GM12872 (cell line): Measurements from ENCODE around the gene MYADML2.

Experiments
- CTCF ChIP-seq: IDR thresholded peaks from 3 replicates; pipeline ENCODE4 v1.5.1; 2011; ENCODE audit warnings: low read depth, mild to moderate bottlenecking, low read length, moderate library complexity; ENCODE audit not compliant: insufficient read depth

MYADML2 gene

GRCh38 chr17:81907219-81908145 is 39.6 kb downstream of the MYADML2 start:
- 0 out of 3 replicates have a peak, but pooled peaks have one; percentile 19 for TF ChIP-seq CTCF

GRCh38 chr17:81906476-81907218 is 40.4 kb downstream of the MYADML2 start:
- peak; percentile 20; the same call in 1 of the 3 replicates for TF ChIP-seq CTCF

- no peak for TF ChIP-seq CTCF
Measured at GRCh38 chr17:81905993-81906392, 41.0 kb downstream of the MYADML2 start.

- TF ChIP-seq CTCF: no peak
Measured at GRCh38 chr17:81905424-81905875, 41.6 kb downstream of the MYADML2 start.

GRCh38 chr17:81904600-81905423 is 42.2 kb downstream of the MYADML2 start:
- no peak for TF ChIP-seq CTCF

- no peak for TF ChIP-seq CTCF
Measured at GRCh38 chr17:81903896-81904599, 43.0 kb downstream of the MYADML2 start.
